ENCODE results near the gene APBA2.
A peak's percentile ranks its signal among the peaks of the same experiment; 100 is the strongest.

Gene APBA2

GRCh38 chr15:28942046-28942445 lies 56.3 kb downstream of the APBA2 start:
- DNase-seq = peak in 1 of 2 experiments; percentile 28

- no peak for DNase-seq
Observed at GRCh38 chr15:28942571-28942970, 56.8 kb downstream of the APBA2 start.

- DNase-seq = no peak
Observed at GRCh38 chr15:28943146-28943545, 57.4 kb downstream of the APBA2 start.

GRCh38 chr15:28943611-28944230 lies 57.9 kb downstream of the APBA2 start:
- DNase-seq = no peak

- DNase-seq = no peak
Observed at GRCh38 chr15:28944286-28944685, 58.5 kb downstream of the APBA2 start.

DNA sequence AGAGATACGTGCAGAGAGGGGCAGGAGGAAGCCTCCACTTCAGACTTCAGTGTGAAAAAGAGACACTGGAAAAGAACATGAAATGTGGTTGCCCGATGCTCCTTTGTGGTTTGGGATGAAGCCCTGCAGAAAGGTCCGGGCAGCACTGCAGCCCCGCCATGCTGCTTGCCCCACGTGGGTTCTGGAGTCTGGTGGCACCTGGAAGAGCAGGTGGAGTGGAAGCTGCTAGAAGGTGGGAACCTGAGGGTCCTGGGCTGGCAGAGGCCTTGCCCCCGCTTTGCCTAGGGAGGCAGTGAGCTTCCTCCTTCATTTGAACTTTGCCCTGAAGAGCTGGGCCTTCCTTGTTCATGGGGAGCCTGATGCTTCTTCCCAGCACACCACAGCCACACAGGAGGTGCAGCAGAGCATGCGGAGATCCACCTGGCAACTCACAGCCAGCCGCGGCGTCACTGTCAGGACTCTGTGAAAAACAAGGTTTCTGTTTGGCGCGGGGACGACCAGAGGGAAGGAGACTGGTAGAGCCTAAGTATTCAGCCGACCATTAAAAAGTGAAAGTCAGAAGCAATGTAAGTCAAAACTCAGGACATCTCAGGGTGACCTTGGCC lies 59.0 kb downstream of the APBA2 start:
- no peak for DNase-seq

GRCh38 chr15:28945626-28946230 lies 60.0 kb downstream of the APBA2 start:
- no peak for DNase-seq

- no peak for DNase-seq
Observed at GRCh38 chr15:28946803-28947202, 61.0 kb downstream of the APBA2 start.

DNA sequence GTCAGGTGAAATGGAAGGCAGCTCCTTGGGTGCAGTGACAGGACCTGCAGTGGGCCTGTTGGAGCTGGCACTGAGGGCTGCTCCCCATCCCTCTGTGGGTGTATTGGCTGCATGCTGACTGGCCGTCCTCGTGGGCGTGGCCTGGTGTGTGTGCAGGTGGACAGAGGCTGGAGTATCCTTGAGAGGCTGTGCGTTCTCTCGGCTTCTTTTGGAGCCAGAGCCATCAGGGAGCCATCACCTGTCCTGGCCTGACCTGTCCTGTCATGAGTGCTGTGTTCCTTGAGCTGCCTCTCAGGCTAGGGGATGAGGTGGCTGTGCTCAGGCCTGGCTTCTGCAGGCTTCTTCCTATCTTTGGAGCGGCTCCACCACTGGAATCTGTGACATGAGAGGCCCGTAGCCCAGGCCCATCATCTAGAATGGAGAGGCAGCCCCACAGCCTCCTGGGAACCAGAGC lies 61.5 kb downstream of the APBA2 start:
- no peak for DNase-seq

- DNase-seq = no peak
Observed at GRCh38 chr15:28948036-28948435, 62.3 kb downstream of the APBA2 start.

GRCh38 chr15:28950916-28951315 lies 65.1 kb downstream of the APBA2 start:
- no peak for DNase-seq

- DNase-seq = no peak
Observed at GRCh38 chr15:28952666-28953491, 67.1 kb downstream of the APBA2 start.

DNA sequence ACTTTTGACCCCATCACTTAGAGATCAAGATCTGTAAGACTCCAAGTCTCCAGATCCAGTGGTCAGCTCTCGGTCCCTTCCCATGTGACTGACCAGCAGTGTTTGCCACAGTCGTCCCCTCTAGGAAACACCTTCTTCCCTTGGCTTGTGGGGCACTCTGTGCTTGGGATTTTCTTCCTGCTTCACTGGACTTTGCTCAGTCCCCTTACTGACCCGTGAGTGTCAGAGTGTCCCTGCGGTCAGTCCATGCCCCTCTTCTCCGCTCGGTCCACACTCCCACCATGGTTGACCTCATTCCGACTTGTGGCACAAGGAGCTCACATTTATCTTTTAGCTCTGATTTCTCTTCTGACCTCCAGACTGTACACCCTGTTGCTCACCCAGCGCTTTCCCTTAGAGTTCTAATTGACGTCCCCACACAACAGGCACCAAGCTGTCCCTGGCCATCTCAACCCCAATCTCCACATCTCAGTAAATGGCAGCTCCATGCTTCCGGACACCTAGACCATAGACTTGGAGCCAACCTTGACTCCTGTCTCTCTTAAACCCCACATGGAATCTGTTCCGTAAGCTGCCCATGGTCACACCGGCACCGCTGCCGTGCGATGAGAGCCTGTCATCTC lies 67.9 kb downstream of the APBA2 start:
- no peak for DNase-seq

- DNase-seq = no peak
Observed at GRCh38 chr15:28954466-28955159, 68.8 kb downstream of the APBA2 start.

GRCh38 chr15:28955160-28955992 lies 69.6 kb downstream of the APBA2 start:
- no peak for DNase-seq

- DNase-seq = no peak
Observed at GRCh38 chr15:28955993-28956421, 70.2 kb downstream of the APBA2 start.

DNA sequence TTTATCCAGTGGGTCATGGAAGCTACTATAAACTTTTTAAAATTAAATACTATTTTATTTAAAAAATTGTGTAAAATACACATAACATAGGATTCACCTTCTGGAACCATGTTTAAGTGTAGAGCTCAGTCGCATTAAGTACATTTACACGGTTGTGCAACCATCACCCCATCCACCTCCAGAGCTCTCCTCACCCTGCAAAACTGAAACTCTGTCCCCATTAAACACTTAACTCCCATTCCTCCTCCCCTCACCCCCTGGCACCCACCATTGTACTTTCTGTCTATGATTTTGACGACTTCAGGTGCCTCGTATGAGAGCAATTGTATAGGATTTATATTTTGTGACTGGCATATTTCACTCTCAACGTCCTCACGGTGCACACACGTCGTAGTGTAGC lies 70.7 kb downstream of the APBA2 start:
- no peak for DNase-seq

- DNase-seq = no peak
Observed at GRCh38 chr15:28957606-28958498, 72.1 kb downstream of the APBA2 start.

GRCh38 chr15:28959326-28959725 lies 73.6 kb downstream of the APBA2 start:
- DNase-seq = no peak

DNA sequence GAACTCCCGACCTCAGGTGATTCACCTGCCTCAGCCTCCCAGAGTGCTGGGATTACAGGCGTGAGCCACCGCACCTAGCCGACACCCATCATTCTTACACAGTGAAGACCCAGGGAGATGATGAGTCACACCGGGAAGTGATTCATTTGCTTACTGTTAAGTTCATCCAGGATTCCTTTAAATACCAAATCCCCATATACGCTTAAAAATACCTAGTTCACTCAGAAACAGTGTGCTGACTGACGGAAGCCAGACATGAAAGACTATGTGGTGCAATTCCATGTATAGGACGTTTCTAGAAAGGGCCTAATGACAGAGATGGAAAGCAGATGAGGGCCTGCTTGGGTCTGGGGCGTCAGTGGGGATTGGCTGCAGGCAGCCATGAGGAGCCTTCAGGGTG lies 75.2 kb downstream of the APBA2 start:
- DNase-seq = no peak

Measured in activated CD4-positive, alpha-beta T cell treated with anti-CD3 and anti-CD28 coated beads, Interleukin-2, amount 50 U/mL, for 48 hours (primary cell).